DND-41 (cell line): ENCODE results near the gene SUPT3H.

Experiments
- EZH2 ChIP-seq: IDR thresholded peaks from 3 replicates; pipeline ENCODE4 v1.6.1; 2012; ENCODE audit warnings: borderline replicate concordance, low read depth, mild to moderate bottlenecking, moderate library complexity, low read length, inconsistent platforms; ENCODE audit not compliant: severe bottlenecking
- TF ChIP-seq, protein P1 (sequence below): IDR thresholded peaks from 2 replicates; pipeline ENCODE4 v1.5.1; 2012; ENCODE audit warnings: borderline replicate concordance, low read length, moderate library complexity, mild to moderate bottlenecking; ENCODE audit not compliant: poor library complexity, severe bottlenecking; ENCODE audit errors: extremely low read depth

DNA sequence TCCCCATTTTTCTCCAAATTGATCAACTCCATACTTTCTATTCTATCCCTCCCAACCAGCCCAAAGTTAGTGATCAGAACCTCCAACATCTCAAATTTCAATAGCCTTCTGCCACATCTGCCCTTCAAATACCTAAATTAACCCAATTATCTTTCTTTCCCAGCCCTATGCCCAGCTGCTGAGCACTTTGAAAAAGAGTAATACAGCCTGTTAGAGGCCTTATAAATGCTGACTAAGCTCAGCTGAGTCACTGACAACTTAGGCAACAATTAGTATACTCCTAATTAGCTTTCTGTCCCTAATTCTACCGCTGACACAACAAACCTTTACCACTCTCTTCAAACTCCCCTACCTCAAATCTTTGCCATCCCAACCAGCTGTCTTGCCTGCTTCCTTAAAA, 26.1 kb downstream of the SUPT3H start:
- no peak for TF ChIP-seq EZH2
- TF ChIP-seq, protein P1, sequence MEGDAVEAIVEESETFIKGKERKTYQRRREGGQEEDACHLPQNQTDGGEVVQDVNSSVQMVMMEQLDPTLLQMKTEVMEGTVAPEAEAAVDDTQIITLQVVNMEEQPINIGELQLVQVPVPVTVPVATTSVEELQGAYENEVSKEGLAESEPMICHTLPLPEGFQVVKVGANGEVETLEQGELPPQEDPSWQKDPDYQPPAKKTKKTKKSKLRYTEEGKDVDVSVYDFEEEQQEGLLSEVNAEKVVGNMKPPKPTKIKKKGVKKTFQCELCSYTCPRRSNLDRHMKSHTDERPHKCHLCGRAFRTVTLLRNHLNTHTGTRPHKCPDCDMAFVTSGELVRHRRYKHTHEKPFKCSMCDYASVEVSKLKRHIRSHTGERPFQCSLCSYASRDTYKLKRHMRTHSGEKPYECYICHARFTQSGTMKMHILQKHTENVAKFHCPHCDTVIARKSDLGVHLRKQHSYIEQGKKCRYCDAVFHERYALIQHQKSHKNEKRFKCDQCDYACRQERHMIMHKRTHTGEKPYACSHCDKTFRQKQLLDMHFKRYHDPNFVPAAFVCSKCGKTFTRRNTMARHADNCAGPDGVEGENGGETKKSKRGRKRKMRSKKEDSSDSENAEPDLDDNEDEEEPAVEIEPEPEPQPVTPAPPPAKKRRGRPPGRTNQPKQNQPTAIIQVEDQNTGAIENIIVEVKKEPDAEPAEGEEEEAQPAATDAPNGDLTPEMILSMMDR = no peak
